Right lung (tissue), 5 donors: ENCODE data around the gene GRM4. TPM values are rescaled to one million over a fixed set of nuclear protein-coding genes. Genes with fewer than 3 reads are reported as not detected.
A peak's percentile ranks its signal among the peaks of the same experiment; 100 is the strongest.
"Not testable (repeated sequence)": the region's sequence is repeated elsewhere in the genome, so short reads cannot be mapped to it uniquely, and the experiment has no call there.

Experiments used
- DNase-seq, 2 donors: peaks; one replicate each; pipeline ENCODE4 v3.0.0-alpha.2; 2013
- polyA plus RNA-seq, 5 donors: library from polyadenylated mRNA; unstranded; fragments of 120-200 nt; gene quantifications; one replicate each; pipeline versions ENCODE4 v1.2.1 to v1.2.3, GENCODE V29; 2013; ENCODE audit warnings: inconsistent platforms in 1 of 5, low replicate concordance in 1 of 5; ENCODE audit not compliant: insufficient read length in 5 of 5, insufficient read depth in 1 of 5

Gene GRM4
- polyA plus RNA-seq, 5 donors, result 0.33 to 0.60 (median 0.37) TPM

DNA sequence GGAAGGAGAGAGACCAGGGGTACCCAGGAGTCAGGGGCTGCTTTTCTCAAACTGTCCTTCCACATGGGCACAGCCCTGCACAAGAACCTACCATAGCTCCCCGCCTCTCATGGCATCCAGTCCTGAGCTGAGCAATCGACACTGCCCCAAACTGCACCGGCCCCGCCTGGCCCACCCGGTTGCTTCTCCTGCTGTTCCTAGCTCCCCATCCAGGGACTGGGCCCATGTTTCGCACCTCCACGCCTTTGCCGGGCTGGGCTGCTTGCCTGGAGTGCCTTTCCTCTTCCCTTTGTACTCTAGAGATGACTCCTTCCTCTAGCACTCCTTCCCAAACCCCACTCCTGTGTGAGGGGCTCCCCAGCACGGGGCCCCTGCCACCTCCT is 123.0 kb downstream of the GRM4 start:
- no peak for DNase-seq

GRCh38 chr6:34022250-34022872 is 123.5 kb downstream of the GRM4 start:
- DNase-seq, result no peak

- no peak for DNase-seq
Measured at GRCh38 chr6:34021554-34022190, 124.2 kb downstream of the GRM4 start.

DNA sequence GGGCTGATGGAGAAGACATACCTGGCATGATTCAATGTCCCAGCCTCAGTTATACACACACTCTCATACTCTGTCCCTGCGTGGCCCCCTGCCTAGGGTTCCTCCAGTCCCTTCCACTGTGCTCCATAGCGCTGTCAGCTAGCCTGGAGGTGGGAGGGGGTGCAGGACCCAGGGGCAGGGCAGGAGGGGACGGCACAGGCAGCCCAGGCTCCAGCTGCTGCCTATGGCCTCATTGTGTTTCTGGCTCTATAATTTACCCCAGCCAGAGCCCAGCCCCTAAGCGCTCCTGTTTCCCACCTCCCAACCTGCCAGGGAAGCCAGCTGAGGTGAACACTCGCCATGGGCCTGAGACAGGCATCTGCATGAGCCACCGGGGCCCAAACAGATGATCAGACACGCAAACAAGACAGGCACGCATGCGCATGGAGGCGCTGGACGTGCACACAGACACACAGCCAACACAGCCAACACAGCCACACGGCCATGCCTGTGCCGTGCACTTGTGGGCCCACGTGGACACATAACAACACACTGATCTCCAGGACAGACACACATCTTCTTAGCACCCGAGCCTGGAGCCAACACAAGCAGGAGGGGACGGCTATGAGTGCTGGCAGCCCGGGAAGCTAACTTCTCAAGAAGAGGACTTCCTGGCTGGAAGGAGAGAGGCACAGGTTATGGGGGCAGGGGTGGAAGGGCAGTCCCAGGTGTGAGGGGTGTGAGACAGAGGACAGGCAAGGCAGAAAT is 124.9 kb downstream of the GRM4 start:
- no peak for DNase-seq

- no peak for DNase-seq
Measured at GRCh38 chr6:34020278-34020677, 125.6 kb downstream of the GRM4 start.

DNA sequence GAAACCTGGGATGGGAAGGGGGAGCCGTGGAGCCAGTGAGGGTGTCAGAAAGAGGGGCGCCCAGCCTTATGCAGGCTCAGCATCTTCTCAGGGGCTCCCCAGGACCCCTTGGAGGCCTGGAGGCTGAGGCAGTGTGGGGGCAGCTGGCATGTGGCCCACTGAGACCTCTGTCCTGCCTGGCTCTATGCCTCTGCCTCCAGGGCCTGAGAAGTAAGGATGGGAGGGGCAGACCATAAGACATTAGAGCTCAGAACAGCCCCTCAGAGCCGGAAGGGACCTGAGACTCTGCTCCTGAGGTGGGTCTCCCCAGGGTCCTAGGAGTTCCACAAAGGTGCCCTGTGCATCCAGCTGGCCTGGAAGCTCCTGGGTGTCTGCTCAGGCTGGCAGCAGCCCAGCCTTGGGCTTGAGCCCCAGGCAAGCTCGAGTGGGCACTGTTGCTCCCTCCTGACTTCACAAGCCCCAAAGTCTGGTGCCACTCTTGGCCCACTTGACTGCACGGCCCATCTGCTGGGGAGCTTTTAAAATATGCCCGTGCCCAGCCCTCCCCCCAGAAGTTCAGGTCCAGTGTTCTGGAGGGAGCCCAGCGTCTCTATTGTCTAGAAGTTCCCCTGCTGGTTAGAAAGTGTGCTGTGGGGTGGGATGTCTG is 126.8 kb downstream of the GRM4 start:
- DNase-seq, result no peak

DNA sequence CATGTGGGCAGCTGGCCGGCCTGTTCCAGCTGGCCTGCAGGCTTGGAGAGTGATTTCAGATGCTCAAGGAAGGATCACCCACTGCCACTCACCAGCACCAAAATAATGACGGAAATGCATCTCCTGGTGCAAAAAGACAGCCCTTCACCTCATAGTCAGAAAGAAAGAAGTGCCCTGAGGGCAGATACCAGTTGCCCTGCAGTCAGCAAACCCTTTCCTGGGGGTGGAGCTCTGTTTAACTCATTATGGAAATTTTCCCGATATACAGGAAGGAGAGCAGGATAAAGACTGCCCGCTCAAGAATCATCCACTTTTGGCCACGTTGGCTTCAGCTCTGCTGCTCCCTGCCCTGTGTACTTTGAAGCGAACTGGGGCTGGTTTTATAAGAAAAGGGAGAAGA is 127.9 kb downstream of the GRM4 start:
- no peak for DNase-seq

DNA sequence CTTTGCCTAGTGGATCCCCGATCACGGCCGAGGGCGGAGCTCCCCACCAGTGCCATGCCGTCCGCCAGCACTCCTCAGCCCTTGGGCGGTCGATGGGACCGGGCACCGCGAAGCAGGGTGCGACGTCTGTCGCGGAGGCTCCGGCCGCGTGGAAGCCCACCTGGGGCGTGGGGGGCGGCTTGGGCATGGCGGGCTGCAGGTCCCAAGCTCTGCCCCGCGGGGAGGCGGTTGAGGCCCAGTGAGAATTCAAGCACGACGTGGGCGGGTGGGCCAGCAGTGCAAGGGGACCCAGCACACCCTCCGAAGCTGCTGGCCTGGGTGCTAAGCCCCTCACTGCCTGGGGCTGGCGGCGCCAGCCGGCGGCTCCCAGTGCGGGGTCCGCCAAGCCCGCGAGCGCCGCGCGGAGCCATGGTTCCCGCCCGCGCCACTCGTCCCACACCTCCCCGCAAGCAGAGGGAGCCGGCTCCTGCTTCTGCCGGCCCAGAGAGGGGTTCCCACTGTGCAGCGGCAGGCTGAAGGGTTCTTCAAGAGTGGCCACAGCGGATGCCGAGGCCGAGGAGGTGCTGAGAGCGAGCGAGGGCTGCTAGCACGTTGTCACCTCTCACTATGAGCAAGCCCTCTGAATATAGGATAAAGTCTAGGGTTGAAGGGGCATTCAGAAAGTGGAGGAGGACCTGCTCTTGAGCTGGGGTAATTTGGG is 128.6 kb downstream of the GRM4 start:
- DNase-seq, result no peak

DNA sequence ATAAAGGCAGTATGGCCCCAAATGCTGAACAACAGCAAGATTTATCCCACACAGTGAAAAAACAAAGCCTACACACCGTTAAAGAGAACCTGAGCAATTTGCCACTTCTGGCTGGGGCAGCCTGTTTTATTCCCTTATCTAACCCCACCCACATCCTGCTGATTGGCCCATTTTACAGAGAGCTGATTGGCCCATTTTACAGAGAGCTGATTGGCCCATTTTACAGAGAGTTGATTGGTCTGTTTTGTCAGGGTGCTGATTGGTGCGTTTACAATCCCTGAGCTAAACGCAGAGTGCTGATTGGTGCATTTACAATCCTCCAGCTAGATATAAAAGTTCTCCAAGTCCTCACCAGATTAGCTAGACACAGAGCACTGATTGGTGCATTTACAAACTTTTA is 129.3 kb downstream of the GRM4 start:
- not testable (repeated sequence) for DNase-seq

- DNase-seq, result peak in 1 of 2 donors; percentile 30
Measured at GRCh38 chr6:34015586-34015985, 130.3 kb downstream of the GRM4 start.

- no peak for DNase-seq
Measured at GRCh38 chr6:34011264-34011663, 134.6 kb downstream of the GRM4 start.

DNA sequence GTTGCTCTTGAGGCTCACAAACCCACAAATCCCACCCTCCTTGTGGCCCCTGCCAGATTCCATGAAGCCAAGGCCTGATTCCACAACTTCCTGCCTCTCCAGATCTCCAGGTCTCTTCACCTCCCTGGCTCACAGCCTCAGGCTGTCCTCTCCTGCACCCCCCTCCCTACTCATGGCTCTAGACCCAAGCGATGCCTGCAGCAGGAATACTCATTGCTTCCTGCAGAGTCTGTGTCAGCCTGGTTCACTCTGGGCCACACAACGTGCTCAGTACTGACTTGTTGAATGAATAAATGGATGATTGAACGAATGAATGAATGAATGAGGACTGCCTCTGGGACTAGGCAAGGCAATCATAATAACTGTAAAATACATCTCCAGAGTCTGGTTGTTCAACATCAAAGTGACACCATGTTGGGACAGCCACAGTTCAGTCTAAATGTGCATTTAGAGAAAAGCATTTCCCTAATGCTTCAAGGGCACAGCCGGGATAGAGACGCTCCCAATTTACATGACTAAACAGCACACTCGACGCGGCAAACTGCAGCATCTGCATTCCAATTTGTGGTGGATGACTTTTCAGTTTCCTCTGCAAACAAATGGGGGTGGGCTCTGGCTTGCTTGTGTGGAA is 139.9 kb downstream of the GRM4 start:
- no peak for DNase-seq

GRCh38 chr6:34004706-34005105 is 141.2 kb downstream of the GRM4 start:
- no peak for DNase-seq

- DNase-seq, result no peak
Measured at GRCh38 chr6:34003962-34004361, 141.9 kb downstream of the GRM4 start.

DNA sequence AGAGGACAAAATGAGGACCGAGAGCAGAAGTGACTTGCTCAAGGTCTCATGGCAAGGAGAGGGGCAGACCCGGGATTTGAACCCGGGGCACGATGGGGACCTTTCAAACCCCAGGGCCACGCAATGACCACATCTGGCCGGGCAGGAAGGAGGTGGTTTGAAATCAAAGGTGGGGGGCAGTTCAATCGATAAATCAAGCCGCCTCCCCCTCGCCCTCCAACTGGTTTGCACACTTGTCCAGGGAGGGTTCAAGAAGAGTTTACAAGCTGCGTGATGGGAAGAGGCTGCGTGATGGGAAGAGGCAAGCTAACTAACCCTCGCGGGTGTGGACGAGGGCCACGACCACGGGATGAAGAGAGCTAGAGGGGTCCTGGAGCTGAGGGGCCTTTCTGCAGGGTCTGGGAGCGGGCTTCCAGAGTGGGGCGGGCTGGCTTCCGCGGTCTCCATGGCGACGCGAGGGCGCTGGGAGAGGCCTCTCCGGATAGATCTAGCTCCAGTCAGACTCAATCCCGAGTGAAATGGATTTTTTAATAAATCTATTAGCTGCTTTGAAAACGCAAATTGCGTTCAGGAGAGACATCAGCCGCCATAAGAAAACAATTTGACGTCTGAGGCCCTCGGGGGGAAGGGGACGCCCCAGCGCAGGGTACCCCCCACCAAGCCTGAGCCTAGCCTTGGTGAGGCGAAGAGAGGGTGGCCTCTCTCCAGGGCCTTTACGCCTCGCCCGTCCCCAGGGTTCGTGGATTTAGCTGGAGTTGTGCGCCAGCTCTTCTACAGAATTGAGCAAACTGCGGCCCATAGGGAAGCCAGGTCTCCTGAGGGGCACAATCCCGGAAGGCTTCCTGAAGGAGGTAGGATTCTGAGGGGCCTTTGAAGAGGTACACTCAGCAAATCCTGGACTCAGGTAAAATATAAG is 143.9 kb downstream of the GRM4 start:
- no peak for DNase-seq

- DNase-seq, result no peak
Measured at GRCh38 chr6:34000281-34000680, 145.6 kb downstream of the GRM4 start.

DNA sequence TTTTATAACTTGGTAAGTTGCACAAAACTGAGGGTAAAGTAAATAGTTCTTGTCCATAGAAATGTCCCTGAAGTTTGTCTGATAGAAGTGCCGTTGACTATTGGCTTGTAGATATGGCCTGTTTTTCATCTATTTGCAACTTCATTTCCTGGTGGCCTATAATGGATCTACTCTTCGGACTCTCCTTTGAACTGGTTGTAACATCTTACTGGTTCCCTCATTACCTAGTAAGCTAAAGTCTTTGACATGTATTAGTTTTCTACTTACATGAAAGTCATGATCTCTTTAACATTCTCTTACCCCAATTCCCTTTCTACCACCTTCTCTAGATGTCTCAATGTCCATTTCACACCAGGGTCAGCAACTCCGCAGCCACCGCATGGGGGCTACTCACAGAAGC is 146.3 kb downstream of the GRM4 start:
- no peak for DNase-seq

GRCh38 chr6:33998660-33999059 is 147.2 kb downstream of the GRM4 start:
- no peak for DNase-seq

- no peak for DNase-seq
Measured at GRCh38 chr6:33997265-33997664, 148.6 kb downstream of the GRM4 start.

GRCh38 chr6:33996120-33996475 is 149.8 kb downstream of the GRM4 start:
- DNase-seq, result no peak
